CD14-positive monocyte (primary cell): ENCODE measurements around the gene HLCS. TPM values are rescaled to one million over a fixed set of nuclear protein-coding genes. Genes with fewer than 3 reads are reported as not detected.

Experiments used
- DNase-seq, 3 donors: peaks; one replicate each; pipeline ENCODE4 v3.0.0-alpha.2; 2011 to 2022
- H2AFZ ChIP-seq: 2 replicates; pipeline ENCODE4 v1.6.0; 2012; ENCODE audit warnings: mild to moderate bottlenecking, low read depth, low read length, inconsistent platforms; ENCODE audit not compliant: insufficient read depth, poor library complexity, severe bottlenecking
- H3K27ac ChIP-seq, 2 donors: 1 replicate in 1 of 2; 2 replicates in 1 of 2; pipeline ENCODE4 v1.5.1; 2012 to 2013; ENCODE audit warnings: low read length in 2 of 2, control low read depth in 1 of 2, inconsistent platforms in 1 of 2, low read depth in 1 of 2, mild to moderate bottlenecking in 1 of 2
- H3K27me3 ChIP-seq, 2 donors: one replicate each; pipeline versions ENCODE4 v1.6.0 to v1.6.1; 2011 to 2013; ENCODE audit warnings: low read length in 2 of 2; ENCODE audit not compliant: control insufficient read depth in 2 of 2, insufficient read depth in 2 of 2
- H3K36me3 ChIP-seq, 2 donors: replicated peaks in 1 of 2; 1 replicate in 1 of 2; 2 replicates in 1 of 2; pipeline versions ENCODE4 v1.5.1 to v1.6.1; 2012 to 2013; ENCODE audit warnings: low read length in 2 of 2, control low read depth in 1 of 2, inconsistent platforms in 1 of 2, mild to moderate bottlenecking in 1 of 2; ENCODE audit not compliant: insufficient read depth in 2 of 2, control insufficient read depth in 1 of 2
- H3K4me1 ChIP-seq, 2 donors: 1 replicate in 1 of 2; 2 replicates in 1 of 2; pipeline versions ENCODE4 v1.5.1 to v1.6.1; 2012 to 2013; ENCODE audit warnings: low read length in 2 of 2, control low read depth in 1 of 2, inconsistent platforms in 1 of 2, mild to moderate bottlenecking in 1 of 2, moderate library complexity in 1 of 2; ENCODE audit not compliant: insufficient read depth in 2 of 2, control insufficient read depth in 1 of 2
- H3K4me2 ChIP-seq: replicated peaks from 2 replicates; pipeline ENCODE3; 2012; ENCODE audit warnings: low read length, moderate library complexity, mild to moderate bottlenecking; ENCODE audit not compliant: poor library complexity, severe bottlenecking; ENCODE audit errors: extremely low read depth
- H3K4me3 ChIP-seq, 3 experiments: fragments of 200-600 bp in 1 of 3; sonication (generic) in 1 of 3; replicated peaks in 1 of 3; 1 replicate in 2 of 3; 2 replicates in 1 of 3; pipeline ENCODE4 v1.5.1; 2011 to 2013; ENCODE audit warnings: low read length in 3 of 3, mild to moderate bottlenecking in 3 of 3, control low read depth in 2 of 3, low read depth in 2 of 3, inconsistent platforms in 1 of 3, moderate library complexity in 1 of 3
- H3K79me2 ChIP-seq: 2 replicates; pipeline ENCODE4 v1.6.0; 2012; ENCODE audit warnings: mild to moderate bottlenecking, control low read depth, inconsistent platforms, low read length, moderate library complexity; ENCODE audit not compliant: insufficient read depth
- H3K9ac ChIP-seq: 2 replicates; pipeline ENCODE4 v1.6.0; 2017; ENCODE audit warnings: low read length, mild to moderate bottlenecking; ENCODE audit not compliant: insufficient read depth, poor library complexity, severe bottlenecking
- H3K9me3 ChIP-seq, 2 donors: replicated peaks in 1 of 2; 1 replicate in 1 of 2; 2 replicates in 1 of 2; pipeline versions ENCODE4 v1.5.1 to v1.6.1; 2012 to 2013; ENCODE audit warnings: low read length in 2 of 2, control low read depth in 1 of 2; ENCODE audit not compliant: control insufficient read depth in 1 of 2, insufficient read depth in 1 of 2
- H4K20me1 ChIP-seq: 2 replicates; pipeline ENCODE4 v1.6.0; 2012; ENCODE audit warnings: mild to moderate bottlenecking, low read length, control low read depth, moderate library complexity; ENCODE audit not compliant: insufficient read depth
- H3K27ac Mint-ChIP-seq, 7 donors: one replicate each; pipeline ENCODE4 v1.8.0; 2020; ENCODE audit warnings: mild to moderate bottlenecking in 7 of 7, mixed read lengths in 7 of 7, moderate library complexity in 6 of 7, inconsistent platforms in 2 of 7
- H3K27me3 Mint-ChIP-seq, 3 donors: one replicate each; pipeline ENCODE4 v1.8.0; 2021 to 2022; ENCODE audit warnings: low read depth in 3 of 3, mild to moderate bottlenecking in 3 of 3, mixed read lengths in 3 of 3, moderate library complexity in 3 of 3, inconsistent platforms in 1 of 3
- H3K36me3 Mint-ChIP-seq, 2 donors: one replicate each; pipeline ENCODE4 v1.8.0; 2020; ENCODE audit warnings: mixed read lengths in 2 of 2, inconsistent platforms in 1 of 2, mild to moderate bottlenecking in 1 of 2
- H3K4me1 Mint-ChIP-seq: one replicate; pipeline ENCODE4 v1.8.0; 2020; ENCODE audit warnings: mild to moderate bottlenecking, mixed read lengths
- H3K4me3 Mint-ChIP-seq, 2 donors: one replicate each; pipeline ENCODE4 v1.8.0; 2020; ENCODE audit warnings: mild to moderate bottlenecking in 2 of 2, mixed read lengths in 2 of 2, moderate library complexity in 1 of 2
- H3K9me3 Mint-ChIP-seq, 7 donors: one replicate each; pipeline ENCODE4 v1.8.0; 2020 to 2022; ENCODE audit warnings: mixed read lengths in 7 of 7, mild to moderate bottlenecking in 6 of 7, moderate library complexity in 6 of 7, inconsistent platforms in 2 of 7
- CTCF ChIP-seq: fragments of 200-600 bp; IDR thresholded peaks from one replicate; pipeline ENCODE4 v1.8.0; 2022; ENCODE audit warnings: antibody characterized with exemption, mild to moderate bottlenecking
- WGBS: methylation state at CpG from one replicate; pipeline ENCODE4 v1.1.5; 2013; ENCODE audit warnings: missing lambda C conversion rate; ENCODE audit not compliant: insufficient coverage; 5-methylcytosine and 5-hydroxymethylcytosine counted together
- intact Hi-C, 2 donors: fragments of 100-400 bp; cut with micrococcal nuclease; formaldehyde crosslinking; loops; one replicate each; pipeline versions ENCODE4 v1.15.0 to v1.15.1; 2023
- polyA plus RNA-seq, 3 donors: library from polyadenylated mRNA; depleted of rRNA in 1 of 3; unstranded in 2 of 3; stranded (reverse) in 1 of 3; fragments of 300-500 nt in 2 of 3; fragments of >200 nt in 1 of 3; fragmentation: Illumina TruSeq in 2 of 3; gene quantifications; 1 replicate in 2 of 3; 2 replicates in 1 of 3; pipeline ENCODE4 v1.2.3, GENCODE V29; 2012 to 2021

HLCS gene
- polyA plus RNA-seq, 3 donors = 2.1 to 3.1 (median 2.2) TPM

GRCh38 chr21:36803051-36803645, 163.3 kb downstream of the HLCS start:
- DNase-seq = no peak
- TF ChIP-seq CTCF = no peak
- H3K9ac ChIP-seq = no peak overlapping the region
- Mint-ChIP-seq H3K4me3 (no peak overlapping the region), H3K36me3 (no peaks in the 10 kb centered on the region), H3K9me3 (peaks cover 0 to 22% (median 4%) of the 10 kb centered on the region in 7 donors), H3K27me3 (peaks cover 0 to 2% (median 0%) of the 10 kb centered on the region in 3 donors), H3K27ac (no peak overlapping the region), H3K4me1 (no peaks in the 10 kb centered on the region)
- H3K27ac ChIP-seq = no peak overlapping the region
- no peak overlapping the region for H3K4me2 ChIP-seq
- no peaks in the 10 kb centered on the region for H3K36me3 ChIP-seq
- no peak overlapping the region for H2AFZ ChIP-seq
- no peaks in the 10 kb centered on the region for H4K20me1 ChIP-seq
- H3K79me2 ChIP-seq = no peaks in the 10 kb centered on the region
- intact Hi-C loops = no loop called here
- WGBS = 98% methylated on average over 8 of the region's 13 CpGs
- H3K4me3 ChIP-seq = no peak overlapping the region
- H3K9me3 ChIP-seq = peaks cover under 1 to 8% of the 10 kb centered on the region in 2 donors
- no peaks in the 10 kb centered on the region for H3K4me1 ChIP-seq
- H3K27me3 ChIP-seq = no peaks in the 10 kb centered on the region

- Mint-ChIP-seq H3K9me3 (peaks cover 6 to 37% (median 15%) of the 10 kb centered on the region in 7 donors), H3K27ac (no peak overlapping the region), H3K4me1 (no peaks in the 10 kb centered on the region), H3K36me3 (no peaks in the 10 kb centered on the region), H3K27me3 (peaks cover 0 to 2% (median 0%) of the 10 kb centered on the region in 3 donors), H3K4me3 (no peak overlapping the region)
- WGBS = 89% methylated on average over 1 of the region's 4 CpGs
- H3K27me3 ChIP-seq = no peaks in the 10 kb centered on the region
- TF ChIP-seq CTCF = no peak
- intact Hi-C loops = no loop called here
- no peak overlapping the region for H2AFZ ChIP-seq
- H3K4me1 ChIP-seq = no peaks in the 10 kb centered on the region
- no peak overlapping the region for H3K4me3 ChIP-seq
- H4K20me1 ChIP-seq = no peaks in the 10 kb centered on the region
- H3K36me3 ChIP-seq = no peaks in the 10 kb centered on the region
- no peaks in the 10 kb centered on the region for H3K79me2 ChIP-seq
- DNase-seq = no peak
- H3K9me3 ChIP-seq = peaks cover 17 to 23% of the 10 kb centered on the region in 2 donors
- H3K4me2 ChIP-seq = no peak overlapping the region
- H3K27ac ChIP-seq = no peak overlapping the region
- H3K9ac ChIP-seq = no peak overlapping the region
Observed at GRCh38 chr21:36800734-36801133, 165.7 kb downstream of the HLCS start.
